GM19238 (cell line): ENCODE results near the gene RRP1B.
"Not testable (repeated sequence)": the region's sequence is repeated elsewhere in the genome, so short reads cannot be mapped to it uniquely, and the experiment has no call there.

ENCODE experiments used
- DNase-seq: peaks from one replicate; pipeline ENCODE4 v3.0.0; 2011; ENCODE audit warnings: low spot score; ENCODE audit not compliant: insufficient read length

The RRP1B gene

DNA sequence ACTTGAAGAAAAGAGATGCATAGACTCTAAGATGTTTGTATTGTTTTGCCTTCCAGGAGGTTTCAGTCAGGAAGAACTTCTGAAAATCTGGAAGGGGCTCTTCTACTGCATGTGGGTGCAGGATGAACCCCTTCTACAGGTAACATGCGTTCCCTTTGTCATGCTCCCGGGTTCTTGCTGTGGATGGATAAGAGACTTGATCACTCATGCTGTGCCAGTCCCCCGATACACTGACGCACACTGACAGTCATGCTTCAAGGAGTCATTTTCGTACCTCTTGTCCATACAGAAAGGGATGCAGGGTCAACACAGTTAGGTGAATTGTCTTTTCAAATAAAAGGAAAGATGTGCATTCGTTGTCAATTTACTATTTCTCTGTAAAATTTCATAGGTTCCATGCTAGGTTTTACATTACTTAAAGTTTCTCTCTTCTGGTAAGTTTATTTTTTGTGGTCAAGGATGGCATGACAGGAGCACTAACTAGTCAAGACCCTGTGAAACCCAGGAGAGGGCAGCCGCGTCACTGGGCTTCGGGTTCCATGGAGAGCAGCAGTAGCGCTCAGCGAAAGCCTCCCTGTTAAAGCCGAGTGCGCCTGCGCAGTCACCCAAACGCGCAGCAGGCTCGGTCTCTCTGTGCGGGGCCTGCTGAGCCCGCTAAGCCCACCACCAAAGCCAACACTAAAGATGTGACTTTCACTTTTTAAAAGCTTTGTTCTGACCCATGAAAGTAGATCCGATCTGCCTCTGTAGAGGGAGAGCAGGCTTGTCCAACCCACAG lies 10.7 kb downstream of the RRP1B start:
- DNase-seq = no peak

DNA sequence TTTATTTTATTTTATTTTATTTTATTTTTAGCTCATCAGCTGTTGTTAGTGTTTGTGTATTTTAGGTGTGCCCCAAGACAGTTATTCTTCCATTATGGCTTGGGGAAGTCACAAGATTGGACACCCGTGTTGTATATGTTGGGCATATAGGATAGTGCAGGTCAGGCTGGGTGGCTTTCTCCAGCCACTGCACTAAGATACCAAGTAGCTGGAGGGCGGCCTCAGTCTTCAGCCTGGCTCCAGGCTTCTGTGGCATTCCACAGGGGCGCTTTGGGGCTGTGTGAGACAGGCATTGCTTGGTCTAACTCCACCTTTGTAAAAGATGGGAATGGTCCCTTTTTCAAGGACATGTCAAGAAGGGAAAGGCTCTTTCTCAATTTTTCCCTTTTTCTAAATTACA lies 16.5 kb downstream of the RRP1B start:
- no peak for DNase-seq

DNA sequence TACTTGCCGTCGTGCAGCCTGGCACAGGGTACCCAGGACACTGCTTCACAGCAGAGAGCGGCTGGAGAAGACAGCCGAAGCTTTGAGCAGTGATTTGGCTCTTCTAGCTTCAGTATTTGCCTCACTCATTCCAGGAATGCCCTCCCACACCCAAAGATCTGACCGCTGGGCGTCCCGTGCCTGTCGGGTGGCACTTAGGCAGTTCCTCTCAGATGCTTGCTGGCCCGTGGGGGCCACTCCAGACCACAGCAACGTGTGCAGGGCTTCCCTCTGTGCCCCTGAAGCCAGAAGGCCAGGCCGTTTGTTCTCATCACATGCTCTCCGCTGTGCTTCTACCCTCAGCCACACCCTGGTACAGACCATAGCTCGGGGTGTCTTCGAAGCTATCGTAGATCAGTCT lies 17.0 kb downstream of the RRP1B start:
- no peak for DNase-seq

DNA sequence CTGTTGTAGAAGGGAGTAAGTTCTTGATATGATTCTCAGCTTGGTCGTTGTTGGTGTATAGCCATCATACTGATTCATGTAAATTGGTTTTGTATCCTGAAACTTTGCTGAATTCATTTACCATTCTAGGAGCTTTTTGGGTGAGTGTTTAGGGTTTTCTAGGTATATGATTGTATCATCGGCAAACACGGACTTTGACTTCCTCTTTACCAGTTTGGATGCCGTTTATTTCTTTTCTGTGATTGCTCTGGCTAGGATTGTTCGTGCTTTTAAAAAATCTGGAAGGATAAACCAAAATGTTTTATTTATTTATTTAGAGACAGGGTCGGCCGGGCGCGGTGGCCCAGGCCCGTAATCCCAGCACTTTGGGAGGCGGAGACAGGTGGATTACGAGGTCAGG lies 20.6 kb downstream of the RRP1B start:
- DNase-seq = no peak

DNA sequence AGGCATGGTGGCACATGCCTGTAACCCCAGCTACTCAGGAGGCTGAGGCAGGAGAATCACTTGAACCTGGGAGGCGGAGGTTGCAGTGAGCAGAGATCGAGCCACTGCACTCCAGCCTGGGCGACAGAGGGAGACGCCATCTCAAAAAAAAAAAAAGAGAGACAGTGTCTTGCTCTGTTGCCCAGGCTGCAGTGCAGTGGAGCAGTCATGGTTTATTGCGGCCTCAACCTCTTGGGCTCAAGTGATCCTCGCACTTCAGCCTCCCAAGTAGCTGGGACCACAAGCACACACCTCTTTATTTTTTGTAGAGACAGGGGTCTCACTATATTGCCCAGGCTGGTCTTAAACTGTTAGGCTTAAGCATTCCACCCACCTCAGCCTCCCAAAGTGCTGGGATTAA lies 21.1 kb downstream of the RRP1B start:
- DNase-seq = not testable (repeated sequence)

DNA sequence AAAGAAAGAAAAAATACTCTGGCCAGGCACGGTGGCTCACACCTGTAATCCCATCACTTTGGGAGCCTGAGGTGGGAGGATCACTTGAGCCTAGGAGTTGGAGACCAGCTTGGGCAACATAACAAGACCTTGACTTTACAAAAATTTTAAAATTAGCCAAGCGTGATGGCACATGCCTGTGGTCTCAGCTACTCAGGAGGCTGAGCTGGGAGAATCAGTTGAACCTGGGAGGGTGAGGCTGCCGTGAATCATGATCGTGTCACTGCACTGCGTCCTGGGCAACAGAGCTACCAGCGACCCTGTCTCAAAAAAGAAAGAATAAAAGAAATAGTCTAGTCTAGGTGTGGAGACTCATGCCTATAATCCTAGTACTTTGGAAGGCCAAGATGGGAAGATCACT lies 22.3 kb downstream of the RRP1B start:
- no peak for DNase-seq

DNA sequence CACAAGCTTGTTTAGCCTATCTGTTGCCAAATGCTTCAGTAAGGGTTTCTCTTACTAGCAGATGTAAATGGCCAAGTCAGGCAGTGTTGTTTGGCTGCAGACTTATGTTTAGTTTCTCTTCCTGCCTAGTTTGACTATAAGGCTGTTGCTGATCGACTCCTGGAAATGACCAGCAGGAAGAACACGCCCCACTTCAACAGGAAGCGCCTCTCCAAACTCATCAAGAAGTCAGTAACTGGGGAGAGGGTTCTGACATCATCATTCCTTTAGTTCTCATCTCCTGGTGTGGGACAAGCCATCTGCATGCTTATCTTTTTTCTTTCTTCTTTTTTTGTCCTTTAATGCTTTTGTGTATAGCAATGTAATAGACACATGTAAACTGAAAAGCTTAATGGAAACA lies 25.1 kb downstream of the RRP1B start:
- no peak for DNase-seq

DNA sequence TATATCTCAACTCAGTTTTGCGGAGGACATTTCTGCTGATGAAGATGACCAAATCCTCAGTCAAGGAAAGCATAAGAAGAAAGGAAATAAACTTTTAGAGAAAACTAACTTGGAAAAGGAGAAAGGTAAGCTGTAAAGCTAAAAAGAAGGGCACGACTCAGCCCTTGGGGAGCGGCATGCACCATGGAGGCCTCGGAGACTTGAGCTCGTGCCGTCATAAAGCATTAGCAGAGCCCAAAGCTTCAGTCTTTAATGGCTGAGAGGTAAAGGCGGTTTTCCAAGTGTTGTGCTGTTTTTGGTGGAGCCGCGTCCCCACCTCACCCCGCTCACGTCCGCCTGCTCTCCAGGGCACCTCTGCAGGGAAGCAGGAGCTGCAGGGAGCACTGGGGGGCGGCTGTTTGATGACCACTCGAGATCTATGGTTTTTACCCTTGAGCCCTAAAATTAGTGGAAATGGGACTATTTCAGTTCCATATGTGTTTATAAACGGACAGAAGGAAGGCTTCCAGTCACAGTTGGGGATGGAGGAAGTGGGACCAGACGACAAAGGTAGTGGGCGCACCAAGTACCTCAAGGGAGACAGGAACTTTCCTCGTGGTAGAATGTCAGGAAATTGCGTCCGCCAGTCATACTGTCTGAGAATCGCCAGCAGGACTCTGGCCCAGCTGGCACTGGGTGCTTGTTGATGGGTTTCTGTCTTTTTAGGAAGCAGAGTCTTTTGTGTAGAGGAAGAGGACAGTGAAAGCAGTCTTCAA lies 27.6 kb downstream of the RRP1B start:
- DNase-seq = no peak

DNA sequence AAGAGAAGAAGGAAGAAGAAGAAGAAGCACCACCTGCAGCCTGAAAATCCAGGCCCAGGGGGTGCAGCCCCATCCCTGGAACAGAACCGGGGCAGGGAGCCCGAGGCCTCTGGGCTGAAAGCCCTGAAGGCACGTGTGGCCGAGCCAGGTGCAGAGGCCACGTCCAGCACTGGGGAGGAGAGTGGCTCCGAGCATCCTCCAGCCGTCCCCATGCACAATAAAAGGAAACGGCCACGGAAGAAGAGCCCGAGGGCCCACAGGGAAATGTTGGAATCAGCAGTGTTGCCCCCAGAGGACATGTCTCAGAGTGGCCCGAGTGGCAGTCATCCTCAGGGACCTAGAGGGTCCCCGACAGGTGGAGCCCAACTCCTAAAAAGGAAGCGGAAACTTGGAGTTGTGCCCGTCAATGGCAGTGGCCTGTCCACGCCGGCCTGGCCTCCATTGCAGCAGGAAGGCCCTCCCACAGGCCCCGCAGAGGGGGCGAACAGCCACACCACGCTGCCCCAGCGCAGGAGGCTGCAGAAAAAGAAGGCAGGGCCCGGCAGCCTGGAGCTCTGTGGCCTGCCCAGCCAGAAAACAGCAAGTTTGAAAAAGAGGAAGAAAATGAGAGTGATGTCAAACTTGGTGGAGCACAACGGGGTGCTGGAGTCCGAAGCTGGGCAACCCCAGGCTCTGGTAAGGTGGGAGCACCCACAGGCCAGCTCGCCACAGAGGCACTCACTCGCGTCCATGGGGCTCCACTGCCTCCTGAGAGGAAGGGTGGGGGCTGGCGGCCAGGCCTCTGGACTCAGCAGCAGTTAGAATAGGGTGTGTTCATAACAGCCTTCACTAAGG lies 28.4 kb downstream of the RRP1B start:
- DNase-seq = no peak

DNA sequence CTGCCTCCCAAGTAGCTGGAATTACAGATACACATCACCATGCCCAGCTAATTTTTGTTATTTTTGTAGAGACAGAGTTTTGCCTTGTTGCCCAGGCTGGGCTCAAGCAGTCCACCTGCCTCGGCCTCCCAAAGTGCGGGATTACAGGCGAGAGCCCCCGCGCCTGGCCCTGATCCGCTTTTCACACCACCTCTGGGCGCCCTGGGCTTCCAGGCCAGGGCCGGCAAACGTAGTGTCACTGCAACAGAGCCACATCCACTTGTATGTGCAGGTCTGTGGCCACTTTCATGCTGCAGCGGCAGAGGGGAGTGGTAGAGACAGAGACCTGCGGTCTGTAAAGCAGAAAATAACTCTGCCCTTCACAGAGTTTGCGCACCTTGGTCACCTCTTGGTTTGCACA lies 29.5 kb downstream of the RRP1B start:
- DNase-seq = no peak

DNA sequence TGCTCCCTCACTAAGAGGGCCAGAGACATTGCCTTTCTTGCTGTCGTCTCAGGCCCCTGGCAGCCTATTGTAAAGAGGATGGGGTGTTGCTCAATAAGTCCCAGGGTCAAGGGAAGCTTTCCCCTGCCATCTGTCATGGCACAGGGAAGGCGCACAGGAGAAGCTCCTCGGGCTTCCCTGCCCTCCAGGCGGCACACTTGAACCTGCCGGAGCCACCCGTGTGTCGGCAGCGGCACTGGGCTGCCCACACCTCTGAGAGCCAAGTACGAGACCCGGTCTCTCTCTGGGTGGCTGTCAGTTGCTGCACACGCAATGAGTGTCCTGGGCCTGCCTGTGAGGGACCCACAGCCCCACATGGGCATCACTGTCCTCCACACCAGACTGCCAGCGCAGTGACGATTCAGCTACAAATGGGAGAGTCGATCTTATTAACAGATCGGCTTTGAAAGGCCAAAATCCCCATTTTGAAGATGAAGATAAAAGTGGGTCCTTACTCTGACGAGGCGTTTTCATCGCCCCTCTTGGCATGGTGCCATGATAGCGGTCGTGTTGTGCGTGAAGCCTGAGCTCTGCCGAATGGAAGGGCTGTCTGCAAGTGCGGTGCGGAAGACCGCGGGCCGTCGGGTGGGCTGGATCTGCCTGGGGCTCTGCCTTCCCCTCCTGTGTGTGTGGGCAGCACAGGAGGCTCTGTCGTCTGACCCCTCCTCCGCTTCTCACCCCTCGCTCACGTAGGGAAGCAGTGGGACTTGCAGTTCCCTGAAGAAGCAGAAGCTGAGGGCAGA lies 30.4 kb downstream of the RRP1B start:
- no peak for DNase-seq

DNA sequence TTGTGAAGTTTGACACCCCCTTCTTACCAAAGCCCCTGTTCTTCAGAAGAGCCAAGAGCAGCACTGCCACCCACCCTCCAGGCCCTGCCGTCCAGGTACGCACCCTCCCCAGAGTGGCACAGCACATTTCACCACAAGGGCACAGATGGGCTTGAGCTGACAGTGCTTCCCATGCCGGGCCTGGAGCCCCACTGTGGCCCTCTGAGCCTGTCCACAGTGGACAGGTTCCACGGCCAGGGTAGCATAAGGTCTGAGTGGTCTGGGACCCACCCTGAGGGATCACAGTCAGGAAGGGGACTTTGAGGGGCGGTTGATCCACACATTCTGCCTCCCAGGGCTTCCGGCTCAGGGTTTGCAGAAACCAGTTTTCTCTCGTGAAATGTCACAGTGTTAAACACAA lies 31.0 kb downstream of the RRP1B start:
- DNase-seq = no peak

DNA sequence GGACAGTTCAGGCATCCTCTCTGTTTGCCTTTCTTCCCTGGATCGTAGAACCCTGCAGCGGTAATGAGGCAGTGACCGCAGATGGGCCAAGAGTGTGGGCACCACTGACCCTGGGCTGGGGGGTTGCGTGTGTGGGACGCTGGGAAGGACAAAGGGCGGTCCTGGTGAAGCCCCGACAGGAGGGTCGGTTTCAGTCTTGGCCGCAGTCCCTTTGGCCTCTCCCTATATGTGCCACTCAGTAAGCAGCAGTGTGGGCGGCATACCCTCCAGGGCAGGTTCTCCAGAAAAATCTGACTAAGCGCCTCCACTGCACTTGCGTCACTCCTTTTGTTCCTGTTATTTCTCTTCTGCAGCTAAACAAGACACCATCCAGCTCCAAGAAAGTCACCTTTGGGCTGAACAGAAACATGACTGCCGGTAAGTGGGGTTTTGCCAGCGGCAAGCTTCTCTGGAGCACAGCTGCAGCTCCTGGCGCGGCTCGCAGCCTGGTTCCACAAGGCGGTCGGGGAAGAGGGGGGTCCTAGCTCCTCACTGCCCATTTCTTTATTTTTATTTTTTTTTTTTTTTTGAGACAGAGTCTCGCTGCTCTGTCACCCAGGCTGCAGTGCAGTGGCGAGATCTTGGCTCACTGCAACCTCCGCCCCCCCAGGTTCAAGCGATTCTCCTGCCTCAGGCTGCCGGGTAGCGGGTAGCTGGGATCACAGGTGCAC lies 31.9 kb downstream of the RRP1B start:
- no peak for DNase-seq

DNA sequence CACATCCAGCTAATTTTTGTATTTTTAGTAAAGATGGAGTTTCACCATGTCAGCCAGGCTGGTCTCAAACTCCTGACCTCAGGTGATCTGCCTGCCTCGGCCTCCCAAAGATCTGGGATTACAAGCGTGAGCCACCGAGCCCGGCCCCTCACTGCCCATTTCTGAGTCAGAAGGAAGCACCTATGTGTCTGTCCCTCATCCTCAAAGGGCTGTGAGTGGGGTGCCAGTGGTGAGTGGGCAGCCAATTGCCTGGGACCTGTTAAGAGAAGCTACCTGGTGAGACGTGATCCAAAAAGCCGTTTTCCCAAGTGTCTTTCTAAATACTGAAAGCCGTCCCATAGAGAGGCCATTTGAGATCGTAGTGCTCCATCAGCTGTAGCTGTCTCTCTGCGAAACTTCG lies 32.4 kb downstream of the RRP1B start:
- no peak for DNase-seq

DNA sequence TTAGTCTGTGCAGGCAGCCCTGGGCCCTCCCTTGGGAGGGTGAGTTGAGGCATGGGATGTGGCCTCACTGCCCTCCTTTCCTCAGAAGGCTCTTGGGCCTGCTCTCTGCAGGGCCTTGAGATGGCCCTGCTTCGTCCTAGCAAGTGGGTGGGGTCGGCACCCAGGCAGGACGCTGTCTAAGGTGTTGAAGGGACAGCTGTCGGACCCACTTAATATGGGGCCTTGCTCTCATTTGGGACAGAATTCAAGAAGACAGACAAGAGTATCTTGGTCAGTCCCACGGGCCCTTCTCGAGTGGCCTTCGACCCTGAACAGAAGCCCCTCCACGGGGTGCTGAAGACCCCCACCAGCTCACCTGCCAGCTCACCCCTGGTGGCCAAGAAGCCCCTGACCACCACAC lies 33.6 kb downstream of the RRP1B start:
- DNase-seq = no peak

DNA sequence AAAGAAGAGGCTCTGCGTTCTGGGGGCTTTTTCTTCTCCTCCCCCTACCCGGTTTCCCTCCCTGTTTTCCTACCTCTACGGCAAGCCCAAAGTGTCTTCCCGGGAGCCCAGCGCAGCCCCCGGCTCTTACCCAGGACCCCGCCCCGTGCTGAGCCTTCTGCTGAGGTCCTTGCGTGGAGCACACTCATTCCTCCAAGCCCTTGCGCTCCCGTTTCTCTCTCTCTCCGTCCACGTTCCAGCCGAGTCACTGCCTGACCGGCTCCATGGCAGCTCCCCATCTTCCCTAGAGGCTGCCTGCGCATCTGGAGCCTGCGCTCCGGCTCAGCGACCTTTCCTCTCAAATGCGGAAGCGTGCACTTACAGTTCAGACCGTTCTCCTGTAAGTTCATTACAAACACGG lies 34.6 kb downstream of the RRP1B start:
- DNase-seq = no peak

DNA sequence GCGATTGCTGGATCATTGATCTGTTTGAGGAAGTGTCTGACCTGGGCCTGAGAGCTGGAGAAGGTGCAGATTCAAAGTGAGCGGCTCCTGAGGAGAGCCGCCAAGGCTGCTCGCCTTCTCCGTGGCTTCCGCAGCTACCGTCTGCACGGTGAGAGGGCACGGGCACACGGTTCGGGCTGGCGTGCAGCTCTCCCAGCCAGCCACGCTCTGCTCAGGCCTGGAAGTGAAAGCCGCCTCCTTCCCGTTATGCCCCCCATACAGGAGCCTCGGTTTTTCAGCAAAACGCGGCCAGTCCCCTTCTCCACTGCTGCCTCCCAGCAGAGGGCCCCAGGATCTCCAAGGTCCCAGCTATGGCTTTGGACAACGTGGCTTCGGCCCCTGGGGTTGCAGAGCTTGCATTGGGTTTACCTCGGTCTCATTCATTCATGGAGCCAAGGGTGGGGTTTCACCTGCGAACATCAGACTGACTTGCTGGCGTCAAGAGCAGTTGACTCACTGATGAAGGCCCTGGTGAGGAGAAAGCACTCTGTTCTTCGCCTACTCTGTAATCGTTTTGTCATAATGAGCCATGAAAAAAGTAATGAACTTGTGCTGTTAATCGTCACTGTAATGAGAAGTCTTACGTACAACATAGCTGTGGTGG lies 35.2 kb downstream of the RRP1B start:
- DNase-seq = no peak

DNA sequence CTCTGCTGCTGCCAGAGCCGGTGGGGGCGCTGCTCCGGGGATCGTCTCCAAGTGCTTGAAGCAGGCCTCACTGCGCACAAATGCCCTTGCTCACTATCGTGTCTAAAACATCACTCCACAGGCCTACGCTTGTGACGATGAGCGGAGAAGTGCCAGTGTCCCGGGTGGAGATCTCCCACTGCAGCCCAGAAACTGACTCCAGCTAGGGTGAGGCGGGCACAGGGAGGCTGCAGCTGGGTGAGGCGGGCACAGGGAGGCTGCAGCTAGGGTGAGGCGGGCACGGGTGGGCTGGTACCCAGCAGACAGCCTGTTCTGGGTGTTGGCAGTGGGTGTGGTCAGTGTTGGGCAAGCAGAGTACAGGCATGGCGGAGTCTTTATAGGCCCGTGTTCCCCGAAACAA lies 36.9 kb downstream of the RRP1B start:
- DNase-seq = no peak

DNA sequence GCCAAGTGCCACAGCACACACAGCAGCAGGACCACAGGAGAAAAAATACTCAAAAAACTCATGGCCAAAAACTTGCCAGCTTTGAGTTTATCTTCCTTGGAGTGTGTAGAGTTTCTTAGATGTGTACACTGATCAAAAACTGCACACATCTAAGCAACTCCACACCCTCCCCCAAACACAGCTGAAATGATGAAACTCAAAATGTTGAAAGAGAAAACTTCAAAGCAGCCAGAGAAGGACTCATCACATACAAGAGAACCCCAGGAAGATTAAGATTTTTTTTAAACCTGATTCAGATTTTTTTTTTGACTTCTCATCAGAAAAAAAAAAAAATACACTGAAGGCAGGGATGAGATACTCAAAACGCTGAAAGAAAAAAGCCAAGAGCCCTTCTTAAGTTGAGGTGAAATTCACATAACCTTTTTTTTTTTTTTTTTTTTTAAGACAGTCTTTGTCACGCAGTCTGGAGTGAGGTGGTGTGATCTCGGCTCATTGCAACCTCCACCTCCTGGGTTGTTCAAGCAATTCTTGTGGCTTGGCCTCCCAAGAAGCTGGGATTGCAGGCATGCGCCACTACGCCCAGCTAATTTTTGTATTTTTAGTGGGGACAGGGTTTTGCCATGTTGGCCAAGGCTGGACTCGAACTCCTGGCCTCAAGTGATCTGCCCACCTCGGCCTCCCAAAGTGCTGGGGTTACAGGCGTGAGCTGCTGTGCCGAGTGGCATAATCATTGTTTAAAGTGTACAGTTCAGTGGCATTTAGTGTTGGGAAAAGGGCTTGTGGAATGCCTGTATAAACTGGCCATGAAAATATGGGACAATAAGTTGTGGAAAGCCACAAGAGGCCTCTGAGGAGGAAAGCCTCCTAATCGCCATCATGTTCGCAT lies 38.6 kb downstream of the RRP1B start:
- no peak for DNase-seq

DNA sequence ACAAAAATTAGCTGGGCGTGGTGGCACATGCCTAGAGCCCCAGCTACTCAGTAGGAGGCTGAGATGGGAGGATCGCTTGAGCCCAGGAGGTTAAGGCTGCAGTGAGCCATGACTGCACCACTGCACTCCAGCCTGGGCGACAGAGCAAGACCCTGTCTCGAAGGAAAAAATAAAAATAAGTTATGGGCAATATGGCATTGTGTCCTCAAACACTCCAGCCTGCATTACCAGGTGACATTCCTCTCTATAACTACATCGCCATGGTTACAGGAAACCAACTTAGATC lies 40.1 kb downstream of the RRP1B start:
- DNase-seq = not testable (repeated sequence)
